ENCODE data around the gene SYT17.

The SYT17 gene

DNA sequence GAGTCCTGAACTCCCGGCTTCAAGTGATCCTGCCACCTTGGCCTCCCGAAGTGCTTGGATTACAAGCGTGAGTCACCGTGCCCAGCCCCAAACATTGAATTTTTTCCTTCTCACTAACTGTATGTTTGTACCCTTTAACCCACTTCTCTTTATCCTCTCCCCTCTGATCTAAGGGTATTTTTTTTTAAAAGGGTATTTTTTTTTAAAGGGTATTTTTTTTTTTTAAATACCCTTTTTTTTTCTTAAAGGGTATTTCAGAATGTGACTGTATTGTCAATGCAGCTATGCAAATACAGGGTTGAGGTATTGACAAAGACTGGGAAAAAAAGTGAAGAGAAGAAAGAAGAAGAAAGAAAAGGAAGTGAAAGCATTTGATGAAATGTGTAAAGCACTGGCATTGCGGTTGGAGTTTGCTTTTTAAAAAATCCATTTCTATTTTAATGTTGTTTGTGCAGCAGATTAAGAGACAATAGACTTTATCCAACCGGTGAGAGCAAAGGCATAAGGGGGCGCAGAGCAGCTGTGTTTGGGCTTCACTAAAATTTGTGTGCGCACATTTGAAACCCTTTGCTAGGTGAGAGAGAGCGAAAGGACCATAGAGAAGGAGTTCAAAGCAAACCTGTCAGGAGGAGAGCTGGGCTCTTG is 42.4 kb downstream of the SYT17 start:
- in situ Hi-C loops (cut with MboI; ENCODE audit: low sequenced_read_pairs): no loop called here

DNA sequence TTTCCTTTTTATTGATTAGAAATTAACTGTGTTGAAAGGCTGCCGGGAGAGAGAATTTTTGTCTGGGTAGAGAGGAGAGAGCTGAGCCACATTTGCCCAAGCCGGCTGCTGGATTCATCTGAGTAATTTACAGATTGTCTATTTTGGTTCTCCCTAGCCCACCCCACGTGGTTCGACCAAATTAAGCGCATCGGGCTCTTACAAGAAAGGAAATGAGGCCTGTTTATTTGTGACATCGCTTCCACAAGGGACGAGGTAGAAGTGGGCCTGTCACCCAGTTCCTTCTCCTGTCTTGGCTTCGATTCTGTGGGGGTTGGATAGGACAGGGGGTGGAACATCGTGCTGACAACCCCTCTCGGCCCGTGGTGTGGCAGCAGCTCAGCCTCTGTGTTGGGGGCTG is 42.9 kb downstream of the SYT17 start:
- in situ Hi-C loops (cut with MboI; ENCODE audit: low sequenced_read_pairs): no loop called here

- in situ Hi-C loops (cut with MboI; ENCODE audit: low sequenced_read_pairs): no loop called here
Observed at GRCh38 chr16:19212059-19212458, 44.0 kb downstream of the SYT17 start.

DNA sequence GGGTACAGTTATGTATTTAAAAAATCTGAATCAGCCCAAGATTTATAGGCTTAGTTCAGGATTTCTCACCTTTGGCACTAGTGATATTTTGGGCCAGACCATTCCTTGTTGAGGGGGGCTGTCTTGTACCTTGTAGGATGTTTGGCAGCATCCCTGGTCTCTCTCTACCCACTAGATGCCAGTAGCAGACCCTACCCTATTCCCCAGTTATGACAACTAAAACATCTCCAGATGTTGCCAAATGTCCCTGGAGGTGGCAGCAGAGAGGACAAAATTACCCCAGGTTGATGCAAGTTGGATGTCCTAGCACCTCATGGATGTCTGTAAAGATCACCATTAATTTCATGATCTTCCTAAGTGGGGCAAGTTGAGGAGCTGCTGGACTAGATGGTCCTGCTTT is 45.8 kb downstream of the SYT17 start:
- in situ Hi-C loops (cut with MboI; ENCODE audit: low sequenced_read_pairs): no loop called here

- in situ Hi-C loops (cut with MboI; ENCODE audit: low sequenced_read_pairs): no loop called here
Observed at GRCh38 chr16:19215705-19216104, 47.7 kb downstream of the SYT17 start.

GRCh38 chr16:19218581-19218980 is 50.5 kb downstream of the SYT17 start:
- in situ Hi-C loops (cut with MboI; ENCODE audit: low sequenced_read_pairs): no loop called here

GRCh38 chr16:19219836-19220235 is 51.8 kb downstream of the SYT17 start:
- in situ Hi-C loops (cut with MboI; ENCODE audit: low sequenced_read_pairs): no loop called here

DNA sequence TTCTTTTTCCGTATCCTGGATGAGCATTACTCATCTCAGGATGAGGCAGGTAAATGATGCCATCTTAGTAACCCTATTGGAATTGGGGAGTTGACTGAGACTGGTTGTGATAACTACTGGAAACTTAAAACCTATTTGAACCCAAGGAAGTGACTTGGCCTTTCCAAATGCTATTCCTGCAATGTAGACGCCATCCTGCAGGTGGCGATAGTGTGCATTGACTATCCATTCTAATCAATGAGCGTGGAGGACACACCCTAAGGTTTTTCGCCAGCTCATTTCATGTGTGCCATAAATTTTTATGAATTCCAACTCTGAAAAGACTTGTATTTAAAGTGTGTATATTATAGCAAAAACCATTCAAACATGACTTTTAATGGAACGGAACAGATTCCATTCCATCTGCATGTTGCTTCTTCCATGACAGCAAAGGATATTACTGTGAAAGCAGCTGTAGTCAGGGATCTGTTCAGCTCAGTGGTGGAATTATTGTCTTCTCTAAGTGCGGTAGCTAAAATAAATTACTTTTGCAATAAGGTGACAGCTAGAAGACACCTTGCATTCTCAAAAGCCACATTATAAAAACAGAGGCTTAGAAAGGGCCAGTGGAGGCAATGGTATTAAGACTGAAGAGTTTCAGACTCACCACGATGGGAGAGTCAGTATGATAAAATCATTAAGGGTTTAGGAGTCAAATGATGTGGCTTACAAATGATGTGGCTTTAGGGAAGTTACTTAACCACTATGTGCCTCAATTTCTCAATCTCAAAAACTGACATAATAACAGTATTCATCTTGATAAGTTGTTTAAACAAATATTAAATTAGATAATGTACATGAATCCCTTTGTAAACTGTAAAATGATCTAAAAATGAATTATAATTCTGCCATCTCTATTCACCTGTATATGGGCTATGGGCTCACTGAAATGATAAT is 55.5 kb downstream of the SYT17 start:
- in situ Hi-C loops (cut with MboI; ENCODE audit: low sequenced_read_pairs): no loop called here

DNA sequence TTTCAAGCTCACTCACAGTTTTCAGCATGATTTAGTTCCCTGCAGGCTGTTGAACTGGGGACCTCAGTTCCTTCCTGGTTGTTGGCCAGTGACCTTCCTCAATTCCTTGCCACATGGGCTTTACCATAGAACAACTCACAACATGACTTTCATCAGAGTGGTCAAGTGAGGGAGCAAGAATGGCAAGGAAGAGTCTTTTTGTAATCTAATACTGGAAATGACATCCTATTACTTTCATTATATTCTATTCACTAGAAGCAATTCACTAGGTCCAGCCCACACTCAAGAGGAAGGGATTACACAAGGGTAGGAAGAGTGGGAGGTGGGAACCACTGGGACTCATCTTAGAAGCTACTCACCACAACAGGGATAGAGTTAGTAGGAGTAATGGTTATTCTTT is 57.6 kb downstream of the SYT17 start:
- in situ Hi-C loops (cut with MboI; ENCODE audit: low sequenced_read_pairs): no loop called here

GRCh38 chr16:19227643-19228042 is 59.6 kb downstream of the SYT17 start:
- in situ Hi-C loops (cut with MboI; ENCODE audit: low sequenced_read_pairs): no loop called here

DNA sequence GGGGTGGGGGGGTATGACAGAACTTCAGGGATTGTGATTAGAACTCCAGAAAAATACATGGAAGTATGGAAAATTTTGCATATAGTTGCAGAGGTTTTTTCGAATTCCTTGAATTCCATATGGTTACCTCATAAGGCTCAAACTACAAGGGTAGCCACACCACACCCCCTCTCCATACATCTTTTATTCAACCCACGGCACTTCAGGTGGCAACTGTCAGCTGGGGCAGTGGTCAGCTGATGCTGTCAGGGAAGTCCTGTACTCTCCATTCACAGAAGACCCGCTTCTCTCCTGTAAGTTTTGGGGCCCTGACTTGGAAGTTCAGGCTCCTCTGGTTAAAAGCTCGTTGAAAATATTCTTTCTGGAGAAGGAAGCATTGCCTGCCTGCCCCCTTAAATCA is 60.0 kb downstream of the SYT17 start:
- in situ Hi-C loops (cut with MboI; ENCODE audit: low sequenced_read_pairs): no loop called here

- in situ Hi-C loops (cut with MboI; ENCODE audit: low sequenced_read_pairs): no loop called here
Observed at GRCh38 chr16:19228575-19228974, 60.5 kb downstream of the SYT17 start.

DNA sequence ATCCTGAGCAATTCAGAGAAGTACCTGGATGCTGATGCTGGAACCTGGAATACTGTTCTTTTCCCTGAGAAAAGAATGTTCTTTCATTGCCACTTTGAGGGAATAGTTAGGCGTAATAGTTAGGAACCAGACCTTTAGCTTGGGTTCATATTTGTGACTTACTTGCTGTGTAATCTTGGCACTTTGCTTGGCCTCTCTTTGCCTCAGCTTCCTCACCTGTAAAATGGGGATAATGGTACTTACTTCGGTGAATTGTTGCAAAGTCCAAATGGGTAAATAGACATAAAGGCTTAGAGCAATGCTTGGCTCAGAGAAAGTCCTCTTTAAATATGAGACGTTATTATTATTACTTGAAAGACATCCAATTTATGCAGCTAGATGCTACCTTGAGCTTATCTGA is 62.5 kb downstream of the SYT17 start:
- in situ Hi-C loops (cut with MboI; ENCODE audit: low sequenced_read_pairs): no loop called here

GRCh38 chr16:19231881-19232280 is 63.8 kb downstream of the SYT17 start:
- in situ Hi-C loops (cut with MboI; ENCODE audit: low sequenced_read_pairs): no loop called here

DNA sequence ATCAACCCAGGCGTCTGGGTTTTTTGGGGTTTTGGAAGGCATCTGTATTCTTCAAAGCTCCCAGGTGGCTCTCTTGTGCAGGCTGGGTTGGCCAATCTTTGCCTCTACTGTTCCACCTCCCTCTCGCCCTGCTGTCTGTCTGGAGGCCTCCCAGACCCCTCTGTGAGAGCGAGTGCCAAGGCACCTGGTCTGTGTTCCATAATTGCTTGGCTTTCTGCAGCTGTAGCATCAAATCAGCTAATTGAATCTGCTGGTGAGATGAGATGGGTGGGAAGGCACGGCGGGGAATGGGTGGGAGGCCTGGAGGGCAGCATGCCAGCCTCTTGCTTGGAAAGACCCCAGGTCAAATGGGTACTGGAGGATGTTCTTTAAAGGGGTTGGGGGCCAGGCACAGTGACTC is 64.9 kb downstream of the SYT17 start:
- in situ Hi-C loops (cut with MboI; ENCODE audit: low sequenced_read_pairs): no loop called here

DNA sequence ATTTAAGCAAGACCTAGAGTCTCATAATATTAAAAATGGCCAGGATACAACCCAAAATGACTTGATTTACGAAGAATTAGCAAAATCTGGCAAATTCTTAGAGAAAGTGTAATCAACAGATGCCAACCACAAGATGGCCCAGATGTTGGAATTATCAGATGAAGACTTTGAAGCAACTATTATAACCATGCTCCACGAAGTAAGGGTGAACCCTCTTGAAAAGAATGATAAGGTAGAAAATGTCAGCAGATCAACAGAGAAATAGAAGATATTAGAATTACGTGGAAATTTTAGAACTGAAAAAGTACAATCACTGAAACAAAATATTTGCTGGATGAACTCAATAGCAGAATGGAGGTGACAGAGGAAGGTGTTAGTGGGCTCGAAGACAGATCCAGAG is 67.4 kb downstream of the SYT17 start:
- in situ Hi-C loops (cut with MboI; ENCODE audit: low sequenced_read_pairs): no loop called here

GRCh38 chr16:19235886-19236285 is 67.8 kb downstream of the SYT17 start:
- in situ Hi-C loops (cut with MboI; ENCODE audit: low sequenced_read_pairs): no loop called here

DNA sequence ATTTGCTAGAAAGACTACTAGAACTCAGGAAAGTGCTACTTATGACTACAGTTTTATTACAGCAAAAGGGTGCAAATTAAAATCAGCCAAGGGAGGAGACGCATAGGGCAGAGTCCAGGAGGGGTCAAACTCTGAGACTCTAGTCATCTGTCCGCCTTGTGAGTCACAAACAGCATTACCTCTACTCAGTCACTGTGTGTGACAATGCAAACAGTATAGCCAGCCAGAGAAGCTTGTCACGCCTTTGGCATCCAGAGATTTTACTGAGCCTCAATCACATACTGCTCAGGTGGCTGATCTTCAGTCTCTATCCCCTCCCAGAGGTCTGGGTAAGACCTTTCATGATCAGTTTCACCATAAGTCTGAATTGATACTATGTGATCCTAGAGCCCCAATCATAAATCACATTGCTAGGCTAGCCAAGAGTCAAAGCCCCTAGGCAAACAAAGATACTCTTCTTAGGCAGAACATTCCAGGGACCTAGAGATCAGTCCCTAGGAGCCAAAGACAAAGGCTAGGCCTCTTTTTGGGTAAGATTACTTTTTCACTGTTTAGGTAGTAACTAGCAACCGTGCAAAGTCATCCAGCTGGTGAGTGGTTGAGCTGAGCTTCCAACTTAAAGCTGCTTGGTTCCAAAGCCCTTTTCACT is 68.6 kb downstream of the SYT17 start:
- in situ Hi-C loops (cut with MboI; ENCODE audit: low sequenced_read_pairs): no loop called here

DNA sequence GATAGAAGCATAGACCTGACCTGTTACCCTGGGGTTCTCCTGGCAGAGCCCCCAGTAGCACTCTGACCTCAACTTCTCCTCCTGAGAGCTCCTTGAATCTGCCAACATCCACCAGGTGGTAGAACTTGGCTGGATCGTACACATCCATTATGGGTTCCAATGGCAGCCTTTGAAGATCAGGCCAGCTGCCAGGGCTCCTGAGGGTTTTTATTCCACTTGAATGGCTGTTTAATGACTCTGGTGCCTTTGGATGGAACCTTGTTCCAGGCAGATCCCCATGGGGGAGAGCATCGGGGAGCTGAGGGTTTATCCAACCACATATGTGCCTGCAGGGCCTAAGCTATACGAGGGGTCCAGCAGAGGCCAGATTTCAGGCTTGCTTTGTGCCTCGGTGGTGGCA is 70.4 kb downstream of the SYT17 start:
- in situ Hi-C loops (cut with MboI; ENCODE audit: low sequenced_read_pairs): no loop called here

- in situ Hi-C loops (cut with MboI; ENCODE audit: low sequenced_read_pairs): no loop called here
Observed at GRCh38 chr16:19239511-19240155, 71.6 kb downstream of the SYT17 start.

GRCh38 chr16:19240494-19240893 is 72.5 kb downstream of the SYT17 start:
- in situ Hi-C loops (cut with MboI; ENCODE audit: low sequenced_read_pairs): no loop called here
